ENCODE measurements around the gene MOB2. TPM values are rescaled to one million over a fixed set of nuclear protein-coding genes. Genes with fewer than 3 reads are reported as not detected.
A peak's percentile ranks its signal among the peaks of the same experiment; 100 is the strongest.
"Not testable (repeated sequence)": the region's sequence is repeated elsewhere in the genome, so short reads cannot be mapped to it uniquely, and the experiment has no call there.

The MOB2 gene
- total RNA-seq, 1 experiment from 2014 or later = 22.7 TPM

DNA sequence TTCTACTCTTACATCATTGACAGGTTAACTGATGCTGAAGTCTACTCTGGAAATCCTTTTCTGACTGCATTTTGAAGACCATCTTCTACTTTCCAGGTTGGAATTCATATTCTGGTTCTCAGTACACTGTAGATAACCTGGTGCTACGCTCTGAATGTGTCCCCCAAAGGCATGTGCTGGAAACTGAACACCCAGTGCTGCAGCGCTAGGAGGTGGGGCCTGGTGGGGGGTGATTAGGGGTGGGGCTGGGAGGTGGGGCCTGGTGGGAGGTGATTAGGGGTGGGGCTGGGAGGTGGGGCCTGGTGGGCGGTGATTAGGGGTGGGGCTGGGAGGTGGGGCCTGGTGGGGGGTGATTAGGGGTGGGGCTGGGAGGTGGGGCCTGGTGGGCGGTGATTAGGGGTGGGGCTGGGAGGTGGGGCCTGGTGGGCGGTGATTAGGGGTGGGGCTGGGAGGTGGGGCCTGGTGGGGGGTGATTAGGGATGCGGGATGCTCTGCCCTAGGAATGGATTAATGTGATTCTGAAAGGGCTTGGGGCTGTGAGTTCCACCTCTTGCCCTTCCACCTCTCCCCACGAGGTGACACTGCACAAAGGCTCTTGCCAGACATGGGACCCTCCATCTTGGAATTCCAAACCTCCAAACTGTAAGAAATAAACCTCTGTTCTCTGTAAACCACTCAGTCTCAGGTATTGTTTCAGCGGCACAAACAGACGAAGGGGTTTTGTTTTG is 26.1 kb upstream of the MOB2 start:
- not testable (repeated sequence) for H4K20me1 ChIP-seq (ENCODE audit: control insufficient read depth, insufficient read depth, insufficient read length); H3K9ac ChIP-seq (ENCODE audit: extremely low read depth, insufficient read length, low read length); H3K9me3 ChIP-seq (ENCODE audit: control insufficient read depth, low read depth, low read length); H3K56ac ChIP-seq (ENCODE audit: insufficient read length, low read depth, low read length); H3K9me3 Mint-ChIP-seq; H3K18ac ChIP-seq (ENCODE audit: insufficient read length, low read depth, low read length); H2BK120ac ChIP-seq (ENCODE audit: low read depth, low read length, poor library complexity, severe bottlenecking); H2BK5ac ChIP-seq (ENCODE audit: insufficient read length, low read length); H3K23ac ChIP-seq (ENCODE audit: insufficient read length, low read depth, low read length); H3K79me1 ChIP-seq (ENCODE audit: insufficient read depth, low read depth, low read length, poor library complexity, severe bottlenecking); H2BK12ac ChIP-seq (ENCODE audit: insufficient read length, low read depth, low read length); H4K8ac ChIP-seq (replicated peaks; ENCODE audit: insufficient read length, low read depth, low read length); H3K14ac ChIP-seq (ENCODE audit: insufficient read depth, low read length); H3K36me3 Mint-ChIP-seq (ENCODE audit: insufficient read depth in 1 of 3, low read depth in 3 of 3); H3T11ph ChIP-seq (ENCODE audit: low read length); H3K27me3 ChIP-seq (ENCODE audit: insufficient read depth, low read length); H3K4me2 ChIP-seq (ENCODE audit: insufficient read depth, insufficient read length, low read length); H3K4me3 Mint-ChIP-seq; H4K5ac ChIP-seq (ENCODE audit: insufficient read length, low read depth, low read length); H3K79me2 ChIP-seq (ENCODE audit: insufficient read depth, low read length); H3K23me2 ChIP-seq (ENCODE audit: insufficient read length, low read depth, low read length, poor library complexity, severe bottlenecking); H3K27ac ChIP-seq (ENCODE audit: insufficient read length, low read depth, low read length); H2BK15ac ChIP-seq (ENCODE audit: low read depth, low read length); H2AFZ ChIP-seq (ENCODE audit: low read length); H3K4me1 ChIP-seq (ENCODE audit: insufficient read depth, low read length); H3K27me3 Mint-ChIP-seq (ENCODE audit: low read depth); H2AK5ac ChIP-seq (ENCODE audit: insufficient read length, low read length); H4K91ac ChIP-seq (ENCODE audit: insufficient read length, low read depth, low read length); H2BK20ac ChIP-seq (ENCODE audit: low read depth, low read length, poor library complexity, severe bottlenecking); H3K4ac ChIP-seq (ENCODE audit: low read depth, low read length)
- H3K27ac Mint-ChIP-seq = peak overlapping the region in 1 of 3 experiments; percentile 46; a peak in 1 of 7 replicates
- H3K4me1 Mint-ChIP-seq = peaks cover 21 to 50% of the 10 kb centered on the region in 2 experiments
- DNase-seq = peak; percentile 65
- WGBS (ENCODE audit: extremely low coverage, insufficient read length, low lambda C conversion rate) = no CpG with 5 or more reads among the region's 9 CpGs
- TF ChIP-seq, protein P1, sequence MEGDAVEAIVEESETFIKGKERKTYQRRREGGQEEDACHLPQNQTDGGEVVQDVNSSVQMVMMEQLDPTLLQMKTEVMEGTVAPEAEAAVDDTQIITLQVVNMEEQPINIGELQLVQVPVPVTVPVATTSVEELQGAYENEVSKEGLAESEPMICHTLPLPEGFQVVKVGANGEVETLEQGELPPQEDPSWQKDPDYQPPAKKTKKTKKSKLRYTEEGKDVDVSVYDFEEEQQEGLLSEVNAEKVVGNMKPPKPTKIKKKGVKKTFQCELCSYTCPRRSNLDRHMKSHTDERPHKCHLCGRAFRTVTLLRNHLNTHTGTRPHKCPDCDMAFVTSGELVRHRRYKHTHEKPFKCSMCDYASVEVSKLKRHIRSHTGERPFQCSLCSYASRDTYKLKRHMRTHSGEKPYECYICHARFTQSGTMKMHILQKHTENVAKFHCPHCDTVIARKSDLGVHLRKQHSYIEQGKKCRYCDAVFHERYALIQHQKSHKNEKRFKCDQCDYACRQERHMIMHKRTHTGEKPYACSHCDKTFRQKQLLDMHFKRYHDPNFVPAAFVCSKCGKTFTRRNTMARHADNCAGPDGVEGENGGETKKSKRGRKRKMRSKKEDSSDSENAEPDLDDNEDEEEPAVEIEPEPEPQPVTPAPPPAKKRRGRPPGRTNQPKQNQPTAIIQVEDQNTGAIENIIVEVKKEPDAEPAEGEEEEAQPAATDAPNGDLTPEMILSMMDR (conservative IDR thresholded peaks at IDR 0.05) = peak; percentile 30; the same call in 1 of the 3 replicates
